ENCODE results near the gene TNFSF11.

Gene TNFSF11

GRCh38 chr13:42543215-42543797, 30.6 kb upstream of the TNFSF11 start:
- Histone ChIP-seq H3K27me3 (ENCODE audit: control insufficient read depth, low read length) (no peaks in the 10 kb centered on the region), H3K9me3 (ENCODE audit: control insufficient read depth, insufficient read depth, low read length) (no peaks in the 10 kb centered on the region), H3K79me2 (ENCODE audit: control insufficient read depth, low read length) (no peaks in the 10 kb centered on the region), H4K20me1 (ENCODE audit: control insufficient read depth, insufficient read depth, low read depth, low read length) (no peaks in the 10 kb centered on the region), H3K4me3 (ENCODE audit: low read length) (no peak overlapping the region), H3K27ac (ENCODE audit: low read depth, low read length) (no peak overlapping the region), H3K36me3 (ENCODE audit: control insufficient read depth, low read length) (no peaks in the 10 kb centered on the region), H3K4me1 (ENCODE audit: control insufficient read depth, low read length) (no peaks in the 10 kb centered on the region), H3K4me2 (ENCODE audit: low read length) (no peak overlapping the region), H3K9me2 (replicated peaks; ENCODE audit: control insufficient read depth, low read length) (no peaks in the 10 kb centered on the region), H3F3A (ENCODE audit: control insufficient read depth, insufficient read depth) (no peaks in the 10 kb centered on the region)
- TF ChIP-seq, protein P1, sequence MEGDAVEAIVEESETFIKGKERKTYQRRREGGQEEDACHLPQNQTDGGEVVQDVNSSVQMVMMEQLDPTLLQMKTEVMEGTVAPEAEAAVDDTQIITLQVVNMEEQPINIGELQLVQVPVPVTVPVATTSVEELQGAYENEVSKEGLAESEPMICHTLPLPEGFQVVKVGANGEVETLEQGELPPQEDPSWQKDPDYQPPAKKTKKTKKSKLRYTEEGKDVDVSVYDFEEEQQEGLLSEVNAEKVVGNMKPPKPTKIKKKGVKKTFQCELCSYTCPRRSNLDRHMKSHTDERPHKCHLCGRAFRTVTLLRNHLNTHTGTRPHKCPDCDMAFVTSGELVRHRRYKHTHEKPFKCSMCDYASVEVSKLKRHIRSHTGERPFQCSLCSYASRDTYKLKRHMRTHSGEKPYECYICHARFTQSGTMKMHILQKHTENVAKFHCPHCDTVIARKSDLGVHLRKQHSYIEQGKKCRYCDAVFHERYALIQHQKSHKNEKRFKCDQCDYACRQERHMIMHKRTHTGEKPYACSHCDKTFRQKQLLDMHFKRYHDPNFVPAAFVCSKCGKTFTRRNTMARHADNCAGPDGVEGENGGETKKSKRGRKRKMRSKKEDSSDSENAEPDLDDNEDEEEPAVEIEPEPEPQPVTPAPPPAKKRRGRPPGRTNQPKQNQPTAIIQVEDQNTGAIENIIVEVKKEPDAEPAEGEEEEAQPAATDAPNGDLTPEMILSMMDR (IDR thresholded peaks at IDR 0.05; ENCODE audit: low read depth, low read length, poor library complexity, severe bottlenecking), result no peak
- TF ChIP-seq EZH2phosphoT487 (IDR thresholded peaks at IDR 0.05; ENCODE audit: borderline replicate concordance, low read length), result no peak

DNA sequence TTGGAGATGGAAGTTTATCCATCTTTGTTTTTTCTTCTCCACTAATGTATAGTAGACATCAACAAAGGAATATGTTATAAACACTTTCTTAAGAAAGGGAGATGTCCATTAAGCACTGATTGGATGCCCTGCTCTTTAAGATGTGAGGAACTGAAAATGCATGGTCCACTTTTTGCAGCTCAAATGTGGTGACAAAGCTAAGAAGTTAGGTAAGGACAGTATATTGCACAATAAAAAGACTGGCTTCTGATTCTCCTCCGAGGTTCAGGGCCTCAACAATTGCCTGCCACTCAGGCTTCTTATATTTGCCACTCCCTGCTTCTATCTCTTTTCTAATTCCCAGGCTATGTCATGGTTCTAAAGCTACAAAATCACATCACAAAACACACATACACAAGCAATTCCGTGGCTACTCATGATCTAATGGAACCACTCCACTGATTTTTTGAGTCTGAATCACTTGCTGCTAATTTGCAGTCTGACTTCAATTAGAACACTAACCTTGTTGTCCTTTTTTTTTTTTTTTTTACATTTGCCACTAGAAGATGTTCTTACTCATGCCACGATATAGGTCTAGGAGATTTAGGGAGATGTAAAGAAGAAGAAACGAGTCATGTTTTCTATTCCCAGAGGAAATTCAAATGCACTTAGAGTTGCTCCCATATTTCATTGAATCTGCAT, 29.6 kb upstream of the TNFSF11 start:
- Histone ChIP-seq H3K27ac (ENCODE audit: low read depth, low read length) (no peak overlapping the region), H4K20me1 (ENCODE audit: control insufficient read depth, insufficient read depth, low read depth, low read length) (no peaks in the 10 kb centered on the region), H3K9me2 (replicated peaks; ENCODE audit: control insufficient read depth, low read length) (no peaks in the 10 kb centered on the region), H3F3A (ENCODE audit: control insufficient read depth, insufficient read depth) (no peaks in the 10 kb centered on the region), H3K79me2 (ENCODE audit: control insufficient read depth, low read length) (no peaks in the 10 kb centered on the region), H3K4me1 (ENCODE audit: control insufficient read depth, low read length) (no peaks in the 10 kb centered on the region), H3K4me2 (ENCODE audit: low read length) (no peak overlapping the region), H3K4me3 (ENCODE audit: low read length) (no peak overlapping the region), H3K27me3 (ENCODE audit: control insufficient read depth, low read length) (no peaks in the 10 kb centered on the region), H3K9me3 (ENCODE audit: control insufficient read depth, insufficient read depth, low read length) (no peaks in the 10 kb centered on the region), H3K36me3 (ENCODE audit: control insufficient read depth, low read length) (no peaks in the 10 kb centered on the region)
- TF ChIP-seq, protein P1 (IDR thresholded peaks at IDR 0.05; ENCODE audit: low read depth, low read length, poor library complexity, severe bottlenecking), result no peak
- TF ChIP-seq EZH2phosphoT487 (IDR thresholded peaks at IDR 0.05; ENCODE audit: borderline replicate concordance, low read length), result no peak

DNA sequence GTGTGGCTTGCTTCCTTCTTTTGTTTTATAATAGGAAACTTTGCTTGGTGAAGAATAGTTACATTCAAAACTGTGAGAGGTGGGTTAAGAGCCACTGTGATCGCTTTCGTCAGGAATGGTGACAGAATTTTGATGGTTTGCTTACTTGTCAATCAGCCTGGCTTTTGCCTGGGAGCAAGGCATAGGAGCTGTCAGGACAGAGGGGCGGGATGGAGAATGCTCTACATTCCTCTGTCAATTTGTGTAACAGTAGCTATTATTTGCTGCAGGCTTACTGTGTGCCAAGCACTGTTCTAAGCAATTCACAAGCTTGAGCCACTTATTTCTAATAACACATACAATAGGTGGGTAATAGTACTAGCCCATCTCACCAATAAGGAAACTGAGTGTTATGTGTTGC, 28.1 kb upstream of the TNFSF11 start:
- Histone ChIP-seq H3K79me2 (ENCODE audit: control insufficient read depth, low read length) (no peaks in the 10 kb centered on the region), H3K4me1 (ENCODE audit: control insufficient read depth, low read length) (no peaks in the 10 kb centered on the region), H3K36me3 (ENCODE audit: control insufficient read depth, low read length) (no peaks in the 10 kb centered on the region), H3K9me2 (replicated peaks; ENCODE audit: control insufficient read depth, low read length) (no peaks in the 10 kb centered on the region), H3K4me2 (ENCODE audit: low read length) (no peak overlapping the region), H3K27ac (ENCODE audit: low read depth, low read length) (no peak overlapping the region), H3K4me3 (ENCODE audit: low read length) (no peak overlapping the region), H3F3A (ENCODE audit: control insufficient read depth, insufficient read depth) (no peaks in the 10 kb centered on the region), H4K20me1 (ENCODE audit: control insufficient read depth, insufficient read depth, low read depth, low read length) (no peaks in the 10 kb centered on the region), H3K9me3 (ENCODE audit: control insufficient read depth, insufficient read depth, low read length) (no peaks in the 10 kb centered on the region), H3K27me3 (ENCODE audit: control insufficient read depth, low read length) (no peaks in the 10 kb centered on the region)
- TF ChIP-seq EZH2phosphoT487 (IDR thresholded peaks at IDR 0.05; ENCODE audit: borderline replicate concordance, low read length), result no peak
- TF ChIP-seq, protein P1 (IDR thresholded peaks at IDR 0.05; ENCODE audit: low read depth, low read length, poor library complexity, severe bottlenecking), result no peak

Data from DOHH2 (cell line).